Measurements from ENCODE around the gene LPCAT3. TPM values are rescaled to one million over a fixed set of nuclear protein-coding genes. Genes with fewer than 3 reads are reported as not detected.

Gene LPCAT3
- polyA plus RNA-seq, 1 donor (not counting 4 experiments of a cell fraction or from before 2014, with no cell fraction given), result 69.1 TPM

DNA sequence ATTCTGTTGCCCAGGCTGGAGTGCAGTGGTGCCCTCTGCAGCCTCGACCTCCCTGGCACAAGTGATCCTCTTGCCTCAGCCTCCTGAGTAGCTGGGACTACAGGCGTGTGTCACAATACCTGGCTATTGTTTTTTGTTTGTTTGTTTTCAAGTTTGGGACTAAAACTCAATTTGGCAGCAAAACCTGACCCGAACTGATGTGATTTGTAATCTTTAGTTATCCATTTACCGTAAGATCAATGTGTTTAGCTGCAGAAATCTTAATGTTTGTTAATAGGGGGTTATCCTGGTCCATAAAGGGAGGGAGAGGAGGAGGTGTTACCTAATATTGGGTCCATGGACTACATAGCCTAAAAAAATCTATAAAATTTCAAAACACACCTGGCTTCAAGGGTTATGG is 41.5 kb upstream of the LPCAT3 start:
- DNase-seq (ENCODE audit: low read depth, low spot score), result no peak
- Histone ChIP-seq H3K4me1 (ENCODE audit: control insufficient read depth, extremely low read depth, insufficient read depth, low read length) (peaks cover 5% of the 10 kb centered on the region), H4K20me1 (ENCODE audit: control insufficient read depth, extremely low read depth, insufficient read depth, low read length) (no peaks in the 10 kb centered on the region), H3K4me2 (ENCODE audit: control insufficient read depth, extremely low read depth, insufficient read depth, low read depth, low read length) (peak overlapping the region; percentile 39), H3K27ac (ENCODE audit: control insufficient read depth, insufficient read depth, low read length) (no peak overlapping the region), H3K36me3 (ENCODE audit: control insufficient read depth in 2 of 2, extremely low read depth in 1 of 2, insufficient read depth in 2 of 2, low read length in 2 of 2) (no peaks in the 10 kb centered on the region), H3K4me3 (ENCODE audit: control insufficient read depth in 2 of 3, extremely low read depth in 1 of 3, insufficient read depth in 2 of 3, low read depth in 1 of 3, low read length in 3 of 3) (no peak overlapping the region), H3K27me3 (ENCODE audit: control insufficient read depth, extremely low read depth, insufficient read depth, low read length) (no peaks in the 10 kb centered on the region), H3K9ac (ENCODE audit: control insufficient read depth, extremely low read depth, insufficient read depth, low read length) (peak overlapping the region; percentile 17), H3K9me1 (ENCODE audit: control insufficient read depth, extremely low read depth, insufficient read depth, low read length) (no peaks in the 10 kb centered on the region), H3K9me3 (ENCODE audit: control insufficient read depth, low read depth, low read length) (no peaks in the 10 kb centered on the region), H2AFZ (ENCODE audit: control insufficient read depth, low read length) (no peak overlapping the region), H3K79me2 (ENCODE audit: control insufficient read depth, insufficient read depth, low read length) (no peaks in the 10 kb centered on the region)
- dilution Hi-C loops (cut with MboI; ENCODE audit: extremely low pct_ligation_motif_present, low sequenced_read_pairs), result no loop called here
- FAIRE-seq, result no peak
- TF ChIP-seq, protein P1, sequence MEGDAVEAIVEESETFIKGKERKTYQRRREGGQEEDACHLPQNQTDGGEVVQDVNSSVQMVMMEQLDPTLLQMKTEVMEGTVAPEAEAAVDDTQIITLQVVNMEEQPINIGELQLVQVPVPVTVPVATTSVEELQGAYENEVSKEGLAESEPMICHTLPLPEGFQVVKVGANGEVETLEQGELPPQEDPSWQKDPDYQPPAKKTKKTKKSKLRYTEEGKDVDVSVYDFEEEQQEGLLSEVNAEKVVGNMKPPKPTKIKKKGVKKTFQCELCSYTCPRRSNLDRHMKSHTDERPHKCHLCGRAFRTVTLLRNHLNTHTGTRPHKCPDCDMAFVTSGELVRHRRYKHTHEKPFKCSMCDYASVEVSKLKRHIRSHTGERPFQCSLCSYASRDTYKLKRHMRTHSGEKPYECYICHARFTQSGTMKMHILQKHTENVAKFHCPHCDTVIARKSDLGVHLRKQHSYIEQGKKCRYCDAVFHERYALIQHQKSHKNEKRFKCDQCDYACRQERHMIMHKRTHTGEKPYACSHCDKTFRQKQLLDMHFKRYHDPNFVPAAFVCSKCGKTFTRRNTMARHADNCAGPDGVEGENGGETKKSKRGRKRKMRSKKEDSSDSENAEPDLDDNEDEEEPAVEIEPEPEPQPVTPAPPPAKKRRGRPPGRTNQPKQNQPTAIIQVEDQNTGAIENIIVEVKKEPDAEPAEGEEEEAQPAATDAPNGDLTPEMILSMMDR (optimal IDR thresholded peaks at IDR 0.05 in 1 of 3, IDR thresholded peaks at IDR 0.05 in 1 of 3, conservative IDR thresholded peaks at IDR 0.05 in 1 of 3; ENCODE audit: extremely low read depth in 1 of 3, insufficient read depth in 2 of 3, low read length in 3 of 3), result no peak
- TF ChIP-seq EZH2 (IDR thresholded peaks at IDR 0.05; ENCODE audit: low read length), result no peak

DNA sequence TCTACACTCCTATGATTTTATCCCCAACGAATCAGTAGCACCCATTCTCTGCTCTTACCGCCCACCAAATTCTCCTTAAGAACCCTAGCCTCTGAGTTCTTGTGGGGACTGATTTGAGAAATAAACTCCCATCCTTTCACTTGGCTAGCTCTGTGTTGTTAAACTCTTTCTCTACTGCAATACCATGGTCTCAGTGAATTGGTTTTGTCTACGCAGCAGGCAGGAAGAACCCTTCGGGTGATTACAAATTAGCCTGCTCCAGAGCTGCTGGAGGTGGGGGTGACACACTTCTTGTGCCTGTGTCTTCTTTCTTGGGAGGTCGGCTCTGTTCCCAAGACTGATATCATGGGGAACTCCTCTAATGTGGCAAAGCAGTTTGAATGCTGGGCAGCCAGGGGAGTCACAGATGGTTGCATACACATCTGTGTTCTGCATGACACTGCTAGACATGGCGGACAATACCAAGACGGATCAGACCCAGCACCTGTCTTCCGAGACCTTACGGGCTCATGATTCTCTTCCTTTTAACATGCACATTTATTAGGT is 40.6 kb upstream of the LPCAT3 start:
- H3K4me1 ChIP-seq (ENCODE audit: control insufficient read depth, extremely low read depth, insufficient read depth, low read length), result peaks cover 5% of the 10 kb centered on the region
- H3K36me3 ChIP-seq (ENCODE audit: control insufficient read depth in 2 of 2, extremely low read depth in 1 of 2, insufficient read depth in 2 of 2, low read length in 2 of 2), result no peaks in the 10 kb centered on the region
- no peaks in the 10 kb centered on the region for H3K79me2 ChIP-seq (ENCODE audit: control insufficient read depth, insufficient read depth, low read length)
- TF ChIP-seq, protein P1 (optimal IDR thresholded peaks at IDR 0.05 in 1 of 3, IDR thresholded peaks at IDR 0.05 in 1 of 3, conservative IDR thresholded peaks at IDR 0.05 in 1 of 3; ENCODE audit: extremely low read depth in 1 of 3, insufficient read depth in 2 of 3, low read length in 3 of 3), result no peak
- TF ChIP-seq EZH2 (IDR thresholded peaks at IDR 0.05; ENCODE audit: low read length), result no peak
- no peaks in the 10 kb centered on the region for H3K27me3 ChIP-seq (ENCODE audit: control insufficient read depth, extremely low read depth, insufficient read depth, low read length)
- no peaks in the 10 kb centered on the region for H3K9me3 ChIP-seq (ENCODE audit: control insufficient read depth, low read depth, low read length)
- FAIRE-seq, result no peak
- no peak for DNase-seq (ENCODE audit: low read depth, low spot score)
- no peaks in the 10 kb centered on the region for H3K9me1 ChIP-seq (ENCODE audit: control insufficient read depth, extremely low read depth, insufficient read depth, low read length)
- no peaks in the 10 kb centered on the region for H4K20me1 ChIP-seq (ENCODE audit: control insufficient read depth, extremely low read depth, insufficient read depth, low read length)
- H3K9ac ChIP-seq (ENCODE audit: control insufficient read depth, extremely low read depth, insufficient read depth, low read length), result no peak overlapping the region
- dilution Hi-C loops (cut with MboI; ENCODE audit: extremely low pct_ligation_motif_present, low sequenced_read_pairs), result no loop called here
- no peak overlapping the region for H3K4me3 ChIP-seq (ENCODE audit: control insufficient read depth in 2 of 3, extremely low read depth in 1 of 3, insufficient read depth in 2 of 3, low read depth in 1 of 3, low read length in 3 of 3)
- H2AFZ ChIP-seq (ENCODE audit: control insufficient read depth, low read length), result no peak overlapping the region
- no peak overlapping the region for H3K27ac ChIP-seq (ENCODE audit: control insufficient read depth, insufficient read depth, low read length)
- H3K4me2 ChIP-seq (ENCODE audit: control insufficient read depth, extremely low read depth, insufficient read depth, low read depth, low read length), result no peak overlapping the region
